H9 (cell line): ENCODE data around the gene ARHGAP26. TPM values are rescaled to one million over a fixed set of nuclear protein-coding genes. Genes with fewer than 3 reads are reported as not detected.

ENCODE experiments used
- DNase-seq: peaks from one replicate; pipeline ENCODE4 v3.0.0-alpha.2; 2017
- H2AFZ ChIP-seq: one replicate; pipeline ENCODE4 v1.6.1; 2013; ENCODE audit warnings: mild to moderate bottlenecking, low read length, control low read depth, moderate library complexity
- H2AK5ac ChIP-seq: 2 replicates; pipeline ENCODE4 v1.6.1; 2013; ENCODE audit warnings: low read length, control low read depth, mixed read lengths; ENCODE audit not compliant: insufficient read length
- H2BK120ac ChIP-seq: one replicate; pipeline ENCODE4 v1.6.1; 2013; ENCODE audit warnings: low read depth, mild to moderate bottlenecking, low read length, control low read depth, inconsistent platforms; ENCODE audit not compliant: poor library complexity, severe bottlenecking
- H2BK12ac ChIP-seq: 2 replicates; pipeline ENCODE4 v1.6.1; 2013; ENCODE audit warnings: low read length, control low read depth, mixed read lengths, low read depth; ENCODE audit not compliant: insufficient read length
- H2BK15ac ChIP-seq: 2 replicates; pipeline ENCODE4 v1.6.1; 2013; ENCODE audit warnings: low read depth, low read length, control low read depth
- H2BK20ac ChIP-seq: one replicate; pipeline ENCODE4 v1.6.1; 2013; ENCODE audit warnings: low read depth, mild to moderate bottlenecking, low read length, control low read depth, inconsistent platforms; ENCODE audit not compliant: poor library complexity, severe bottlenecking
- H2BK5ac ChIP-seq: 2 replicates; pipeline ENCODE4 v1.6.1; 2013; ENCODE audit warnings: low read length, control low read depth, mixed read lengths; ENCODE audit not compliant: insufficient read length
- H3K14ac ChIP-seq: 2 replicates; pipeline ENCODE4 v1.6.1; 2013; ENCODE audit warnings: low read length, control low read depth; ENCODE audit not compliant: insufficient read depth
- H3K18ac ChIP-seq: 2 replicates; pipeline ENCODE4 v1.6.1; 2013; ENCODE audit warnings: low read depth, mild to moderate bottlenecking, mixed read lengths, low read length, control low read depth; ENCODE audit not compliant: insufficient read length
- H3K23ac ChIP-seq: 2 replicates; pipeline ENCODE4 v1.6.1; 2013; ENCODE audit warnings: low read length, control low read depth, mixed read lengths, low read depth; ENCODE audit not compliant: insufficient read length
- H3K23me2 ChIP-seq: 2 replicates; pipeline ENCODE4 v1.6.1; 2013; ENCODE audit warnings: low read depth, mild to moderate bottlenecking, mixed read lengths, low read length, control low read depth; ENCODE audit not compliant: insufficient read length, poor library complexity, severe bottlenecking
- H3K27ac ChIP-seq: 2 replicates; pipeline ENCODE4 v1.5.1; 2013; ENCODE audit warnings: low read length, control low read depth, mixed read lengths, low read depth; ENCODE audit not compliant: insufficient read length
- H3K27me3 ChIP-seq: 2 replicates; pipeline ENCODE4 v1.6.1; 2013; ENCODE audit warnings: low read length, control low read depth, inconsistent platforms; ENCODE audit not compliant: insufficient read depth
- H3K4ac ChIP-seq: 2 replicates; pipeline ENCODE4 v1.6.1; 2013; ENCODE audit warnings: low read depth, mild to moderate bottlenecking, control low read depth, inconsistent platforms, low read length, moderate library complexity
- H3K4me1 ChIP-seq: 2 replicates; pipeline ENCODE4 v1.6.1; 2013; ENCODE audit warnings: low read length, control low read depth, inconsistent platforms; ENCODE audit not compliant: insufficient read depth
- H3K4me2 ChIP-seq: 2 replicates; pipeline ENCODE4 v1.6.1; 2013; ENCODE audit warnings: low read length, control low read depth, mixed read lengths; ENCODE audit not compliant: insufficient read length, insufficient read depth
- H3K56ac ChIP-seq: 2 replicates; pipeline ENCODE4 v1.6.1; 2013; ENCODE audit warnings: low read depth, mild to moderate bottlenecking, mixed read lengths, low read length, control low read depth; ENCODE audit not compliant: insufficient read length
- H3K79me1 ChIP-seq: 2 replicates; pipeline ENCODE4 v1.6.1; 2013; ENCODE audit warnings: low read depth, mild to moderate bottlenecking, moderate library complexity, low read length, control low read depth, inconsistent platforms; ENCODE audit not compliant: insufficient read depth, poor library complexity, severe bottlenecking
- H3K79me2 ChIP-seq: 2 replicates; pipeline ENCODE4 v1.6.1; 2013; ENCODE audit warnings: low read length, control low read depth, inconsistent platforms; ENCODE audit not compliant: insufficient read depth
- H3K9ac ChIP-seq: 2 replicates; pipeline ENCODE4 v1.6.1; 2013; ENCODE audit warnings: low read length, control low read depth, mixed read lengths; ENCODE audit not compliant: insufficient read length; ENCODE audit errors: extremely low read depth
- H3K9me3 ChIP-seq: one replicate; pipeline ENCODE4 v1.6.1; 2013; ENCODE audit warnings: low read depth, low read length, inconsistent platforms; ENCODE audit not compliant: control insufficient read depth
- H3T11ph ChIP-seq: one replicate; pipeline ENCODE4 v1.6.1; 2013; ENCODE audit warnings: mild to moderate bottlenecking, low read length, control low read depth, inconsistent platforms
- H4K20me1 ChIP-seq: one replicate; pipeline ENCODE4 v1.6.1; 2013; ENCODE audit not compliant: control insufficient read depth, insufficient read length, insufficient read depth
- H4K5ac ChIP-seq: 2 replicates; pipeline ENCODE4 v1.6.1; 2013; ENCODE audit warnings: low read depth, mild to moderate bottlenecking, mixed read lengths, low read length, control low read depth; ENCODE audit not compliant: insufficient read length
- H4K8ac ChIP-seq: replicated peaks from 2 replicates; pipeline ENCODE4 v1.6.1; 2013; ENCODE audit warnings: low read length, control low read depth, mixed read lengths, low read depth; ENCODE audit not compliant: insufficient read length
- H4K91ac ChIP-seq: 2 replicates; pipeline ENCODE4 v1.6.1; 2013; ENCODE audit warnings: low read depth, mild to moderate bottlenecking, moderate library complexity, mixed read lengths, low read length, control low read depth; ENCODE audit not compliant: insufficient read length
- H3K27ac Mint-ChIP-seq, 3 experiments: 2 replicates in 2 of 3; 3 replicates in 1 of 3; pipeline ENCODE4 v1.8.0; 2020 to 2021; ENCODE audit warnings: mixed read lengths in 3 of 3, mild to moderate bottlenecking in 1 of 3, moderate library complexity in 1 of 3
- H3K27me3 Mint-ChIP-seq: 2 replicates; pipeline ENCODE4 v1.8.0; 2021; ENCODE audit warnings: low read depth, mild to moderate bottlenecking, moderate library complexity, mixed read lengths
- H3K36me3 Mint-ChIP-seq, 3 experiments: 2 replicates in 2 of 3; 3 replicates in 1 of 3; pipeline ENCODE4 v1.8.0; 2020 to 2021; ENCODE audit warnings: low read depth in 3 of 3, mixed read lengths in 3 of 3; ENCODE audit not compliant: insufficient read depth in 1 of 3
- H3K4me1 Mint-ChIP-seq, 2 experiments: 2 replicates each; pipeline ENCODE4 v1.8.0; 2020; ENCODE audit warnings: mixed read lengths in 2 of 2
- H3K4me3 Mint-ChIP-seq, 2 experiments: 2 replicates in 1 of 2; 3 replicates in 1 of 2; pipeline ENCODE4 v1.8.0; 2020 to 2021; ENCODE audit warnings: mild to moderate bottlenecking in 2 of 2, mixed read lengths in 2 of 2, moderate library complexity in 1 of 2
- H3K9me3 Mint-ChIP-seq, 2 experiments: 2 replicates in 1 of 2; 3 replicates in 1 of 2; pipeline ENCODE4 v1.8.0; 2020; ENCODE audit warnings: mild to moderate bottlenecking in 2 of 2, mixed read lengths in 2 of 2, moderate library complexity in 1 of 2
- WGBS: extraction: QIAGEN DNeasy Blood & Tissue Kit; methylation state at CpG from one replicate; pipeline ENCODE4 v1.1.7; 2013; ENCODE audit warnings: missing lambda C conversion rate, low lambda C conversion rate, mixed read lengths; ENCODE audit not compliant: insufficient read length; ENCODE audit errors: extremely low coverage; 5-methylcytosine and 5-hydroxymethylcytosine counted together
- total RNA-seq: library from RNA; stranded (reverse); gene quantifications from 2 replicates; pipeline ENCODE4 v1.2.1, GENCODE V29; 2021
- TF ChIP-seq, protein P1 (sequence below): fragments of 200-600 bp; sonication (generic); conservative IDR thresholded peaks from 3 replicates; pipeline ENCODE4 v1.8.0; 2021; ENCODE audit warnings: antibody characterized with exemption, mild to moderate bottlenecking

Gene ARHGAP26
- total RNA-seq, 1 experiment from 2014 or later = 13.8 TPM

DNA sequence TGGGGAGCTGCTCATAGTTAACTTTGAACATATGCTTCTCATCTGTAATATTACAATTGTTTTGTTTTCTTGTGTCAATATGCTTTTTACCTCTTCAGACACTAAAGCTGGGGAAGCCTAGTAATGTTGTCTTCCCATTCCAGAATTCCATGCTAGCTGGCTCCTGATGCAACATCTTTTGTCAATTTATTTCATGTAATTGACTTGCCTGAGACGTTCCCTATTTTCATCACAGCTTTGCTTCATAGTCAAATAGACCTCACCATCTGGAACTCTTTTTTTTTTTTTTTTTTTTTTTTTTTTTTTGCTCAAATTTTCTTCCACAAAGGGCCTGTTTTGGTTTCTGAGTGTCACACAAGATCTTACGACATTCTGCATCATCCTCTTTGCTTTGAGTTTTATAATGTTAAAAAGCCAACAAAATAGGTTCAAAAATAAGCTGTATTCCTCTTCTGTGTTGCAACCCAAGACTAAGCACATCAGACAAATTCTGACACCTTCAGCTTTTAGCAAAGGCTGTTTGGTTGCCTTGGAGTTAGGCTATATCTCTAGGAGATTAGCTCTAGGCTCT is 398.1 kb downstream of the ARHGAP26 start:
- H3K9ac ChIP-seq = no peak overlapping the region
- no peak overlapping the region for H4K5ac ChIP-seq
- no peak overlapping the region for H2BK15ac ChIP-seq
- H3K23me2 ChIP-seq = no peaks in the 10 kb centered on the region
- no peaks in the 10 kb centered on the region for H3K4me1 ChIP-seq
- no peak overlapping the region for H3K27ac ChIP-seq
- H4K91ac ChIP-seq = no peak overlapping the region
- no peak overlapping the region for H2BK120ac ChIP-seq
- Mint-ChIP-seq H3K4me1 (peaks cover 21 to 32% of the 10 kb centered on the region in 2 experiments), H3K36me3 (no peaks in the 10 kb centered on the region), H3K4me3 (no peak overlapping the region), H3K9me3 (no peaks in the 10 kb centered on the region), H3K27me3 (no peaks in the 10 kb centered on the region), H3K27ac (no peak overlapping the region)
- no peak overlapping the region for H3K18ac ChIP-seq
- no peak for DNase-seq
- H3K23ac ChIP-seq = no peak overlapping the region
- no peak overlapping the region for H3K4ac ChIP-seq
- no peak overlapping the region for H3K14ac ChIP-seq
- no peak overlapping the region for H2BK5ac ChIP-seq
- no peak overlapping the region for H2AK5ac ChIP-seq
- H4K20me1 ChIP-seq = no peaks in the 10 kb centered on the region
- H4K8ac ChIP-seq = no peak overlapping the region
- H2BK12ac ChIP-seq = no peak overlapping the region
- no peak overlapping the region for H2BK20ac ChIP-seq
- H3K4me2 ChIP-seq = no peak overlapping the region
- H3K9me3 ChIP-seq = no peaks in the 10 kb centered on the region
- no CpG with 5 or more reads among the region's 2 CpGs for WGBS
- no peak overlapping the region for H3T11ph ChIP-seq
- H3K56ac ChIP-seq = no peak overlapping the region
- no peaks in the 10 kb centered on the region for H3K27me3 ChIP-seq
- H3K79me2 ChIP-seq = no peaks in the 10 kb centered on the region
- TF ChIP-seq, protein P1, sequence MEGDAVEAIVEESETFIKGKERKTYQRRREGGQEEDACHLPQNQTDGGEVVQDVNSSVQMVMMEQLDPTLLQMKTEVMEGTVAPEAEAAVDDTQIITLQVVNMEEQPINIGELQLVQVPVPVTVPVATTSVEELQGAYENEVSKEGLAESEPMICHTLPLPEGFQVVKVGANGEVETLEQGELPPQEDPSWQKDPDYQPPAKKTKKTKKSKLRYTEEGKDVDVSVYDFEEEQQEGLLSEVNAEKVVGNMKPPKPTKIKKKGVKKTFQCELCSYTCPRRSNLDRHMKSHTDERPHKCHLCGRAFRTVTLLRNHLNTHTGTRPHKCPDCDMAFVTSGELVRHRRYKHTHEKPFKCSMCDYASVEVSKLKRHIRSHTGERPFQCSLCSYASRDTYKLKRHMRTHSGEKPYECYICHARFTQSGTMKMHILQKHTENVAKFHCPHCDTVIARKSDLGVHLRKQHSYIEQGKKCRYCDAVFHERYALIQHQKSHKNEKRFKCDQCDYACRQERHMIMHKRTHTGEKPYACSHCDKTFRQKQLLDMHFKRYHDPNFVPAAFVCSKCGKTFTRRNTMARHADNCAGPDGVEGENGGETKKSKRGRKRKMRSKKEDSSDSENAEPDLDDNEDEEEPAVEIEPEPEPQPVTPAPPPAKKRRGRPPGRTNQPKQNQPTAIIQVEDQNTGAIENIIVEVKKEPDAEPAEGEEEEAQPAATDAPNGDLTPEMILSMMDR = no peak
- H2AFZ ChIP-seq = no peak overlapping the region
- no peaks in the 10 kb centered on the region for H3K79me1 ChIP-seq
